SK-N-SH (cell line): ENCODE results near the gene ENTHD1. TPM values are rescaled to one million over a fixed set of nuclear protein-coding genes. Genes with fewer than 3 reads are reported as not detected.

ENCODE experiments used
- CTCF ChIA-PET: fragments of 300-600, 350-600 bp; formaldehyde crosslinking; extraction: SDS; loops from one replicate; lab custom pipeline; 2021; lab: Yijun Ruan, JAX
- POLR2A ChIA-PET: fragments of 350-600 bp; sonication (Branson Sonifier 250); formaldehyde crosslinking; extraction: SDS; loops from one replicate; lab custom pipeline; 2020; ENCODE audit warnings: antibody characterized with exemption, inconsistent platforms; lab: Yijun Ruan, JAX
- DNase-seq: peaks from one replicate; pipeline ENCODE4 v3.0.0; 2012
- H2AFZ ChIP-seq: fragments of 200-600 bp; sonication (generic); 2 replicates; pipeline ENCODE4 v1.8.1; 2016; ENCODE audit warnings: antibody characterized with exemption, mild to moderate bottlenecking, low read depth
- H3F3A ChIP-seq: fragments of 200-600 bp; sonication (generic); replicated peaks from 2 replicates; pipeline ENCODE3; 2016; ENCODE audit warnings: antibody characterized with exemption, mild to moderate bottlenecking; ENCODE audit not compliant: insufficient read depth
- H3K27ac ChIP-seq, 2 experiments: fragments of 200-500 bp in 1 of 2; fragments of 200-600 bp in 1 of 2; sonication (Bioruptor generic) in 1 of 2; sonication (generic), shearing (Covaris generic) in 1 of 2; 2 replicates each; pipeline versions ENCODE4 v1.5.1 to v1.6.1; 2014 to 2016; ENCODE audit warnings: low read depth in 2 of 2, inconsistent platforms in 1 of 2, low read length in 1 of 2, mild to moderate bottlenecking in 1 of 2, mixed read lengths in 1 of 2
- H3K27me3 ChIP-seq: fragments of 200-600 bp; sonication (generic), shearing (Covaris generic); 2 replicates; pipeline ENCODE4 v1.6.1; 2016; ENCODE audit warnings: mixed run types; ENCODE audit not compliant: insufficient read depth
- H3K36me3 ChIP-seq, 2 experiments: fragments of 200-500 bp in 1 of 2; fragments of 200-600 bp in 1 of 2; sonication (Bioruptor generic) in 1 of 2; sonication (generic) in 1 of 2; replicated peaks in 1 of 2; 2 replicates each; pipeline versions ENCODE3 to v1.5.1; 2014 to 2016; ENCODE audit warnings: low read length in 1 of 2, mild to moderate bottlenecking in 1 of 2; ENCODE audit not compliant: insufficient read depth in 2 of 2, control insufficient read depth in 1 of 2
- H3K4me1 ChIP-seq, 2 experiments: fragments of 200-500 bp in 1 of 2; fragments of 200-600 bp in 1 of 2; sonication (Bioruptor generic) in 1 of 2; sonication (generic), shearing (Covaris generic) in 1 of 2; 2 replicates each; pipeline versions ENCODE4 v1.5.1 to v1.6.1; 2014 to 2016; ENCODE audit warnings: low read depth in 1 of 2, low read length in 1 of 2, mixed run types in 1 of 2; ENCODE audit not compliant: insufficient read depth in 2 of 2, control insufficient read depth in 1 of 2
- H3K4me2 ChIP-seq: fragments of 200-600 bp; sonication (generic), shearing (Covaris generic); 2 replicates; pipeline ENCODE4 v1.6.1; 2017; ENCODE audit warnings: mixed run types
- H3K4me3 ChIP-seq, 2 experiments: fragments of 200-500 bp in 1 of 2; fragments of 200-600 bp in 1 of 2; sonication (Bioruptor generic) in 1 of 2; sonication (generic), shearing (Covaris generic) in 1 of 2; 2 replicates each; pipeline versions ENCODE4 v1.5.1 to v1.8.1; 2014 to 2016; ENCODE audit warnings: low read depth in 2 of 2, inconsistent platforms in 1 of 2, low read length in 1 of 2, mild to moderate bottlenecking in 1 of 2, mixed read lengths in 1 of 2, moderate library complexity in 1 of 2
- H3K79me2 ChIP-seq: fragments of 200-600 bp; sonication (generic); 2 replicates; pipeline ENCODE4 v1.8.1; 2017; ENCODE audit warnings: mild to moderate bottlenecking; ENCODE audit not compliant: insufficient read depth
- H3K9ac ChIP-seq: fragments of 200-600 bp; sonication (generic); 2 replicates; pipeline ENCODE4 v1.6.1; 2017; ENCODE audit warnings: mixed run types
- H3K9me2 ChIP-seq: fragments of 200-600 bp; sonication (generic); 2 replicates; pipeline ENCODE4 v1.6.1; 2017; ENCODE audit warnings: mixed run types
- H3K9me3 ChIP-seq: fragments of 200-600 bp; sonication (generic); 2 replicates; pipeline ENCODE4 v1.6.1; 2017; ENCODE audit warnings: mixed run types, mild to moderate bottlenecking, moderate library complexity
- H4K20me1 ChIP-seq: fragments of 200-600 bp; sonication (generic); 2 replicates; pipeline ENCODE4 v1.6.1; 2017; ENCODE audit warnings: mild to moderate bottlenecking, mixed run types; ENCODE audit not compliant: insufficient read depth
- EP300 ChIP-seq, 2 experiments: IDR thresholded peaks; 2 replicates each; pipeline versions ENCODE4 v1.4.0 to v1.6.1; 2012; ENCODE audit warnings: borderline replicate concordance in 1 of 2, low read depth in 1 of 2, low read length in 1 of 2
- FOSL2 ChIP-seq: IDR thresholded peaks from 2 replicates; pipeline ENCODE4 v1.4.0; 2012; ENCODE audit warnings: low read depth, mild to moderate bottlenecking, moderate library complexity, borderline replicate concordance
- FOXJ3 ChIP-seq: sonication (generic); formaldehyde crosslinking; IDR thresholded peaks from 2 replicates; pipeline ENCODE4 v1.5.1; 2020; ENCODE audit warnings: mild to moderate bottlenecking, missing genetic modification reagents
- GATA2 ChIP-seq: sonication (generic); formaldehyde crosslinking; IDR thresholded peaks from 2 replicates; pipeline ENCODE4 v1.5.0; 2020; ENCODE audit warnings: mild to moderate bottlenecking, missing genetic modification reagents
- IRF3 ChIP-seq: fragments of 150-350 bp; IDR thresholded peaks from 2 replicates; pipeline ENCODE4 v1.6.1; 2016; ENCODE audit warnings: mild to moderate bottlenecking, low read depth, low read length
- JUND ChIP-seq: IDR thresholded peaks from 2 replicates; pipeline ENCODE4 v1.4.0; 2012
- MAX ChIP-seq: IDR thresholded peaks from 2 replicates; pipeline ENCODE4 v1.4.0; 2012; ENCODE audit warnings: low read depth
- NFIC ChIP-seq: IDR thresholded peaks from 2 replicates; pipeline ENCODE4 v1.4.0; 2012; ENCODE audit warnings: borderline replicate concordance
- PBX3 ChIP-seq: IDR thresholded peaks from 2 replicates; pipeline ENCODE4; 2012
- RAD21 ChIP-seq: IDR thresholded peaks from 2 replicates; pipeline ENCODE4 v1.6.1; 2012; ENCODE audit warnings: mild to moderate bottlenecking, low read length
- RFX5 ChIP-seq: IDR thresholded peaks from 2 replicates; pipeline ENCODE4 v1.6.1; 2012; ENCODE audit warnings: mild to moderate bottlenecking, improper control_type of control experiment, low read length
- SIN3A ChIP-seq: IDR thresholded peaks from 2 replicates; pipeline ENCODE4 v1.6.1; 2012; ENCODE audit warnings: low read depth, mild to moderate bottlenecking, low read length, moderate library complexity, borderline replicate concordance
- TAF1 ChIP-seq: IDR thresholded peaks from 2 replicates; pipeline ENCODE4 v1.6.1; 2012; ENCODE audit warnings: low read depth, mild to moderate bottlenecking, low read length, moderate library complexity, borderline replicate concordance
- TEAD4 ChIP-seq: IDR thresholded peaks from 2 replicates; pipeline ENCODE4 v1.4.0; 2012; ENCODE audit warnings: mild to moderate bottlenecking, borderline replicate concordance; ENCODE audit not compliant: insufficient read depth
- USF1 ChIP-seq: IDR thresholded peaks from 2 replicates; pipeline ENCODE4 v1.4.0; 2012; ENCODE audit warnings: low read depth, borderline replicate concordance
- USF2 ChIP-seq: fragments of 150-350 bp; IDR thresholded peaks from 2 replicates; pipeline ENCODE4 v1.6.1; 2017; ENCODE audit warnings: antibody characterized with exemption, low read length, low read depth, borderline replicate concordance
- YY1 ChIP-seq: IDR thresholded peaks from 2 replicates; pipeline ENCODE4 v1.4.0; 2012; ENCODE audit warnings: low read depth, mild to moderate bottlenecking
- WGBS: methylation state at CpG from one replicate; pipeline ENCODE4 v1.1.6; 2017; ENCODE audit warnings: low lambda C conversion rate; 5-methylcytosine and 5-hydroxymethylcytosine counted together
- polyA plus RNA-seq, 3 experiments: library from polyadenylated mRNA; depleted of rRNA; stranded (reverse); fragments of >200 nt; gene quantifications; 2 replicates each; pipeline ENCODE4 v1.2.3, GENCODE V29; 2012

Gene ENTHD1
- polyA plus RNA-seq, 1 of the 3 experiments (the other 2 are of a cell fraction), result not detected

GRCh38 chr22:39839917-39840510 lies 53.5 kb downstream of the ENTHD1 start:
- CTCF ChIA-PET, result interaction anchor here (0.7 kb wide), 1 partner anchor 80 kb away, joined by 3 read pairs; no protein-coding TSS in a partner anchor
- H3K9me2 ChIP-seq, result no peaks in the 10 kb centered on the region
- H3K9me3 ChIP-seq, result no peaks in the 10 kb centered on the region
- no peaks in the 10 kb centered on the region for H4K20me1 ChIP-seq
- H2AFZ ChIP-seq, result no peak overlapping the region
- POLR2A ChIA-PET, result no interaction called here
- H3K79me2 ChIP-seq, result no peaks in the 10 kb centered on the region
- H3K36me3 ChIP-seq, result no peaks in the 10 kb centered on the region
- TF ChIP-seq EP300 (IDR thresholded peaks at IDR 0.05; ENCODE audit: borderline replicate concordance in 1 of 2, low read depth in 1 of 2, low read length in 1 of 2), result no peak
- no peak for TF ChIP-seq RFX5
- TF ChIP-seq GATA2, result no peak
- no peak for TF ChIP-seq YY1
- no peak for TF ChIP-seq FOSL2
- no peak for TF ChIP-seq NFIC
- TF ChIP-seq RAD21, result no peak
- TF ChIP-seq TAF1, result no peak
- no peak for TF ChIP-seq USF2
- TF ChIP-seq SIN3A, result no peak
- no peak for TF ChIP-seq PBX3
- TF ChIP-seq MAX, result no peak
- no peak for TF ChIP-seq FOXJ3 (CRISPR knock-in tag)
- TF ChIP-seq USF1, result no peak
- no peak for TF ChIP-seq JUND
- TF ChIP-seq TEAD4, result no peak
- no peak for TF ChIP-seq IRF3
- H3K27ac ChIP-seq, result no peak overlapping the region
- DNase-seq, result no peak
- no peak overlapping the region for H3K9ac ChIP-seq
- H3K4me2 ChIP-seq, result no peak overlapping the region
- no peaks in the 10 kb centered on the region for H3K4me1 ChIP-seq
- no peaks in the 10 kb centered on the region for H3K27me3 ChIP-seq
- no peak overlapping the region for H3K4me3 ChIP-seq
- WGBS, result 76% methylated on average over 5 of the region's 5 CpGs
- no peaks in the 10 kb centered on the region for H3F3A ChIP-seq
